GM21423 (cell line): Measurements from ENCODE around the gene KLHDC10.
A peak's percentile ranks its signal among the peaks of the same experiment; 100 is the strongest.
"Not testable (repeated sequence)": the region's sequence is repeated elsewhere in the genome, so short reads cannot be mapped to it uniquely, and the experiment has no call there.

Experiments
- ATAC-seq: cut with Tn5 transposase; IDR thresholded peaks from one replicate; pipeline ENCODE4 v1.9.1; 2021; ENCODE audit warnings: mild to moderate bottlenecking, moderate library complexity; ENCODE audit not compliant: unreplicated experiment

KLHDC10 gene

DNA sequence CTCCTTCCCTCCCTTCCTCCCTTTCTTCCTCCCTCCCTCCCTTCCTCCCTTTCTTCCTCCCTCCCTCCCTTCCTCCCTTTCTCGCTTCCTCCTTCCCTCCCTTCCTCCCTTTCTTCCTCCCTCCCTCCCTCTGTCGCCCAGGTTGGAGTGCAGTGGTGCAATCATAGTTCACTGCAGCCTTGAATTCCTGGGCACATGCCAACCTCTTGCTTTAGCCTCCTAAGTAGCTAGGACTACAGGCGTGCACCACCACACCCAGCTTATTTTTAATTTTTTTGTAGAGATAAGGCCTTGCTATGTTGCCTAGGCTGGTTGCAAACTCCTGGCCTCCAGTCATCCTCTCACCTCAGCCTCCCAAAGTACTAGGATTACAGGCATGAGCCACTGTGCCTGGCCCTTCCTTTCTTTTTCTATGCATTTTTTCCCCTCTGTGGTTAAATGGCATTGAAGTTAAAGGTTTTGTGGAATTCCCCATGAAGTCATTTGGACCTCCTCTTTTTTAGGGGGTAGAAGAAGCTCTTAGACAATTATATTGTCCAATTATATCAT, 9.6 kb downstream of the KLHDC10 start:
- no peak for ATAC-seq

DNA sequence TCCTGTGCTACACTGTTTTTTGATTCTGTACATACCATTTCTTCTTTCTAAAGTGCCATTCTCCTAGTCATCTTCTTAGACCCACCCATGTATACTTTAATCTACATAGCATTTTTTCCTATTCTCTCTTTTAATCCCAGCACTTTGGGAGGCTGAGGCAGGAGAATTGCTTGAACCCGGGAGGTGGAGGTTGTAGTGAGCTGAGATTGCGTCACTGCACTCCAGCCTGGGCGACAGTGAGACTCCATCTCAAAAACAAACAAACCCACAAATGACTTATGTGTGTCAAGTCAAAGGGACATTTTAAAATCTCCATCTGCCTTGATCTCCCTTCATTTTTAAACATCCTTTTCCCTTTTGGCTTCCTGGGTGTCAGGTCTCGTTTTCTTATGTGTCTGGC, 13.2 kb downstream of the KLHDC10 start:
- ATAC-seq: not testable (repeated sequence)

DNA sequence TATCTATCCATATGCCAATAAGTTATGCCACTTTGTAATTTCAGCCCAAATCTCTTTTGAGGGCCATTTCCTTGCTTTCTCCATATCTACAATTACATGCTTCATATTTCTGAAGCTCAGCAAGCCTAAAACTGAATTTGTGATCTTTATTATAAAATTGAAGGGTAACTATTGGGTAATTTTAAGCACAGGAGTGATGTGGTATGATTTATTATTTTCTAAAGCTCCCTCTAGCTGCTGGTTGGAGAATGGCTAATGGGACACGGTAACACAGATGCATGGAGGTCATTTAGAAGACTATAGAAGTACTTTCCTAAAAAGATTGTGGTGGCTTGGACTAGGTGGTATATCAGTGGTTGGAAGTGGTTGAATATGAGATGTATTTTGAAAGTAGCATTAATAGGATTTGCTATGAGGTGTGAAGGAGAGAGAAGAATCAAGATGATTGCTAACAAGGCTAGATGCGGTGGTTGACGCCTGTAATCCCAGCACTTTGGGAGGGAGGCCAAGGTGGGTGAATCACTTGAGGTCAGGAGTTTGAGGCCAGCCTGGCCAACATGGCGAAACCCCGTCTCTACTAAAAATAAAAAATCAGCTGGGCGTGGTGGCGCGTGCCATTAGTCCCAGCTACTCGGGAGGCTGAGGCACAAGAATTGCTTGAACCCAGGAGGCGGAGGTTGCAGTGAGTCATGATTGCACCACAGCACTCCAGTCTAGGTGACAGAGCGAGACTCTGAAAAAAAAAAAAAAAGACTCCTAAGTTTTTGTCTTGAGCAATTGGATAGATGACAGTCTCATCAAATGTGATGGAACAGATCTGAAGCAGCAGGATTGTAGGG, 13.9 kb downstream of the KLHDC10 start:
- ATAC-seq: no peak

- not testable (repeated sequence) for ATAC-seq
Observed at GRCh38 chr7:130085235-130085634, 14.9 kb downstream of the KLHDC10 start.

- ATAC-seq: no peak
Observed at GRCh38 chr7:130086938-130087337, 16.6 kb downstream of the KLHDC10 start.

- no peak for ATAC-seq
Observed at GRCh38 chr7:130087364-130087763, 17.0 kb downstream of the KLHDC10 start.

GRCh38 chr7:130090745-130091532, 20.6 kb downstream of the KLHDC10 start:
- no peak for ATAC-seq

GRCh38 chr7:130091999-130092398, 21.7 kb downstream of the KLHDC10 start:
- no peak for ATAC-seq

DNA sequence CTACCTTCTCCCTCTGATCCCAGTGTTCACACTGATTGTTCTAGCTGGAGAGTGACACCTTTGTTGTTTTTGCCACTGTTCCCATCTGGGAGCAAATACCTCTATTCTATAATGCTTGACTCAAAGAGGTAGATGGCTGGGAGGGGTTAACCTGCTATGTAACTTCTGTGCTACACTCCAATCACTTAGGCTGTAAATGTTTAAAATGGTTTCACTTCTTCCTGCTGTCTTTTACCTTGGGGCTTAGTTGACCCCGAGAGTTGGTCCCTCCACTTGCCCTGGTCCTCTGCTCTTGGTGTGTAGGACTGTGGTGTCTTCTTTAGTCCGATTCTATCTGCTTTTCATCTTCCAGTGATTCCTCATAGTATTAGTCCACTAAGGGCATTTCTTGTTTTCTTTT, 22.3 kb downstream of the KLHDC10 start:
- ATAC-seq: peak; percentile 56

DNA sequence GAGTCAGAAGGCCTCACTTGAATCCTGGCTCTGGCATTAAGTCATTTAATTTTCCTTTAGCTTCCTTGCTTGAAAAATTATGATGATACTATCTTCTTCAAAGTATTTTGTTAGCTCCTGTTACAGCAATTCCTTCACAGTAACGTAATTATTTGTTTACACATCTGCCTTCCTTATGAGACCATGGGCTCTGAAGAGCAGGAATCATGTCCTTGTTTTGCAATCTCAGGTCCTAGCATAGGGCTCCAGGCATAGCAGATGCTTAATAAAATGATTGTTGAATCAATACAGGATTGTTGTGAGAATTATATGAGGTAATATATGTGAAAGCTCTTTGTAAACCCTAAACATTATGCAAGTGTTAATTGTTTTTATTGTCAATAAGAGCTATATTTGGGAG, 25.5 kb downstream of the KLHDC10 start:
- no peak for ATAC-seq

GRCh38 chr7:130096243-130096827, 26.0 kb downstream of the KLHDC10 start:
- no peak for ATAC-seq

- no peak for ATAC-seq
Observed at GRCh38 chr7:130099331-130099730, 29.0 kb downstream of the KLHDC10 start.

DNA sequence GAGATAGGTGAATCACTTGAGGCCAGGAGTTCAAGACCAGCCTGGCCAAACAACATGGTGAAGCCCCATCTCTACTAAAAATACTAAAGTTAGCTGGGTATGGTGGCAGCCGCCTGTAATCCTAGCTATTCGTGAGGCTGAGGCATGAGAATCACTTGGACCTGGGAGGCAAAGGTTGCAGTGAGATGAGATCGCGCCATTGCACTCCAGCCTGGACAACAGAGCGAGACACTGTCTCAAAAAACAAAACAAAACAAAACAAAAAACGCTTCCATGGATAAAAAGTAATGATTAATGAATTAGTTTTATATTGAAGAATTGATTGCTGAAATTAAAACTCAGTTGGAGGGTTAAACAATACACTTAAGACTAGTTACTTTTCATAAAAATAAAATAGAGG, 32.3 kb downstream of the KLHDC10 start:
- no peak for ATAC-seq

DNA sequence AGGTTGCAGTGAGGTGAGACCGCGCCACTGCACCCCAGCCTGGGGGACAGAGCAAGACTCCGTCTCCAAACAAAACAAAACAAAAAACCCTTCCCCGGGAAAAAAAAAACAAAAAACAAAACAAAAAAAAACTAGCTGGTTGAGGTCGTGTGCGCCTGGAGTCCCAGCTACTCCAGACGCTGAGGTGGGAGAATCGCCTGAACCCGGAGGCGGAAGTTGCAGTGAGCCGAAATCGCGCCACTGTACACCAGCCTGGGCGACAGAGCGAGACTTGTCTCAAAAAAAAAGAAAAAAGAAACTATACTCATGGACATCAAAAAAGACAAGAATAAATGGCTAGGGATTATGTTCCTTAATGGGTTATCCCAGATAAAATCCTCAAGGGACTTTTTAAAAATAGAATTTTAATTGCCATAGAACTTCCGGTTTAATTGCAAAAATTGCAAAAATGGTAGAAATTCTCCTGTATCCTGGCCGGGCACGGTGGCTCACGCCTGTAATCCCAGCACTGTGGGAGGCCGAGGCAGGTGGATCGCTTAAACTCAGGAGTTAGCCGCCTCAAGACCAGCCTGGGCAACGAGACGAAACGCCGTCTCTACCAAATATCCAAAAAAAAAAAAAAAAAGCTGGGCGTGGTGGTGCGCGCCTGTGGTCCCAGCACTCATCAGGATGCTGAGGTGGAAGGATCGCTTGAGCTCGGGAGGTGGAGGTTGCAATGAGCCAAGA, 37.8 kb downstream of the KLHDC10 start:
- no peak for ATAC-seq

- no peak for ATAC-seq
Observed at GRCh38 chr7:130108809-130109208, 38.5 kb downstream of the KLHDC10 start.

DNA sequence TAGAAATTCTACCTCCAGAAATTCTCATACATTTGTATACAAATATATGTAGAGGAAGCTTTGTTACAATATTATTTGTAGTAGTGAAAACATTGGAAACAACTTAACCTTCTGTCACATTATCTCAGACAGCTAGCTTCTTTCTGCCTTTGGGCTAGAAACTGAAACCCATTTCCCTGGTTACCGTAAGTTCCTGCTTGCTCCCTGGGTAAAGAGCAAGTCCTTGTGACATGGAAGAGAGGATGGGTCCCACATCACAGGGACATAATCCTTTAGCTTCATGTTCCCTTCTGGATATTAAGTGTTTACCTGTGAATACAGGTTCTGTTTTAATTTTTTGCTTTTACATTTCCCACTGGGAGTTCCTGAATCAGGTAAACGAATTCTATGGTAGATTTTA, 41.8 kb downstream of the KLHDC10 start:
- no peak for ATAC-seq

DNA sequence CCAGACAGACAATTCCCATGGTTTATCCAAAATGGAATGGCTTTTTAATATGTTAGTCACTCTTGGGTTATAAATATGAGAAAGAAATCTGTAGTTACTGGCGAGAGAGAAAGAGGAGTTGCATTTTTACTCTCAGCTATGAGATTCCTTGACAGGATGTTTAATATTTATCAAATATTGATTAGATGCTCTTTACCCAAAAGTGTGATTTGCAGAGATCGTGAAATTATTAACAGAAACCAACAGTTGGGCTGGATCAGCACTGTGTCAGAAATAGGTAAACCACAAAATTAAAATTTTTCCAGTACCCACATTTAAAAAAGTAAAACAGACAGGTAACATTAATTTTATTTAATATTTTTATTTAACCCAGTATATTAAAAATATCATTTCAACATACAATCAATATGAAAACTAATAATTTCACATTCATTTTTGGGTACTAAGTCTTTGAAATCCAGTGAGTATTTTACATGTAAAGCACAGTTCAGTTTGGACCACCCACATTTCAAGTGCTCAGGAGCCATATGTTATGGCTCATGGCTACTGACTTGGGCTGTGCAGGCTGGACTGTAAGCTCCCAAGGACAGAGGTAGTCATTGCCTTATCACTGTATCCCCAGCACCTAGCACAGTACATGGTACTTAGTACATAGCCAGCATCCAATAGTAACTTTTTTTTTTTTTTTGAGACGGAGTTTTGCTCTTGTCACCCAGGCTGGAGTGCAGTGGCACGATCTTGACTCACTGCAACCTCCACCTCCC, 42.5 kb downstream of the KLHDC10 start:
- ATAC-seq: no peak

- not testable (repeated sequence) for ATAC-seq
Observed at GRCh38 chr7:130113426-130113805, 43.1 kb downstream of the KLHDC10 start.

- ATAC-seq: no peak
Observed at GRCh38 chr7:130113887-130114286, 43.6 kb downstream of the KLHDC10 start.

DNA sequence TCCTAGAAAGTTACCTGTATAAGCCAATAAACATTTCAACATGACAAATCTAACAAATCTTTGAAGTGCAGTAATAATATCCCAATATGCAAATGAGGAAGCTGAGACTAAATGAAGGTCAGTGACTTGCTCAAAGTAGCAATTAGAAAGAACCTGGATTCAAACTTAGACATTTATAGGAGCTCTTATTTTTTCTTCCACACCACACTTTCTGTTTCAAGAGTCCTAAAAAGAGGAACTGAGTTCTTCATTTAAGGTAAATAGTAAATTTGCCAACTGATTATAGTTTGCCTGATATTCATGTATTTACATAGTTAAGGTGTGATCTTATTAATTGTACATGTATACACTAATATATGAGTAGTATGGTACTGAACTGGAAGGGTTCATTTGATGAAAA, 44.0 kb downstream of the KLHDC10 start:
- ATAC-seq: peak; percentile 58
